HG02885 (cell line): ENCODE measurements around the gene CMTM3.
"Not testable (repeated sequence)": the region's sequence is repeated elsewhere in the genome, so short reads cannot be mapped to it uniquely, and the experiment has no call there.

Source experiments
- ATAC-seq: cut with Tn5 transposase; IDR thresholded peaks from one replicate; pipeline ENCODE4 v1.9.1; 2021; ENCODE audit warnings: mild to moderate bottlenecking; ENCODE audit not compliant: unreplicated experiment, poor library complexity

CMTM3 gene

DNA sequence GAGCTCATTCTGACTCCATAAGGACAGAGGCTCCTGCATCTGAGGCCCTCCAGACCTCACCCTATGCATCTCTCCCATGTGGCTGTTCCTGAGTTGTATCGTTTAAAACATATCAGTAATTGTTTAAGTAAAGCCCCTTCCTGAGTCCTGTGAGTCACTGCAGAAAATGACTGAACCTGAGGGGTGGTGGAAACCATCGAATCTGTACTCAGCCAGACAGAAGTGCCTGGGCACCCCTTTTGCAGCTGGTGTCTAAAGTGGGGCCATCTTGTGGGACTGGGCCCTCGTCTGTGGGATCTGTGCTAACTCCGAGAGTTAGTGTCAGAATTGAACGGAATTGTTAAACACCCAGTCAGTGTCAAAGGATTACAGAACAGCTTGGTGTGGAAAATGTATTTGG, 25.4 kb downstream of the CMTM3 start:
- no peak for ATAC-seq

DNA sequence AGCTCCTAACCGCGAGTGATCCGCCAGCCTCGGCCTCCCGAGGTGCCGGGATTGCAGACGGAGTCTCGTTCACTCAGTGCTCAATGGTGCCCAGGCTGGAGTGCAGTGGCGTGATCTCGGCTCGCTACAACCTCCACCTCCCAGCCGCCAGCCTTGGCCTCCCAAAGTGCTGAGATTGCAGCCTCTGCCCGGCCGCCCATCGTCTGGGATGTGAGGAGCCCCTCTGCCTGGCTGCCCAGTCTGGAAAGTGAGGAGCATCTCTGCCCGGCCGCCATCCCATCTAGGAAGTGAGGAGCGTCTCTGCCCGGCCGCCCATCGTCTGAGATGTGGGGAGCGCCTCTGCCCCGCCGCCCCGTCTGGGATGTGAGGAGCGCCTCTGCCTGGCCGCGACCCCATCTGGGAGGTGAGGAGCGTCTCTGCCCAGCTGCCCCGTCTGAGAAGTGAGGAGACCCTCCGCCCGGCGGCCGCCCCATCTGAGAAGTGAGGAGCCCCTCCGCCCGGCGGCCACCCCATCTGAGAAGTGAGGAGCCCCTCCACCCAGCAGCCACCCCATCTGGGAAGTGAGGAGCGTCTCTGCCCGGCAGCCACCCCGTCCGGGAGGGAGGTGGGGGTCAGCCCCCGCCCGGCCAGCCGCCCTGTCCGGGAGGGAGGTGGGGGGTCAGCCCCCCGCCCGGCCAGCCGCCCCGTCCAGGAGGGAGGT, 26.2 kb downstream of the CMTM3 start:
- ATAC-seq, result not testable (repeated sequence)

DNA sequence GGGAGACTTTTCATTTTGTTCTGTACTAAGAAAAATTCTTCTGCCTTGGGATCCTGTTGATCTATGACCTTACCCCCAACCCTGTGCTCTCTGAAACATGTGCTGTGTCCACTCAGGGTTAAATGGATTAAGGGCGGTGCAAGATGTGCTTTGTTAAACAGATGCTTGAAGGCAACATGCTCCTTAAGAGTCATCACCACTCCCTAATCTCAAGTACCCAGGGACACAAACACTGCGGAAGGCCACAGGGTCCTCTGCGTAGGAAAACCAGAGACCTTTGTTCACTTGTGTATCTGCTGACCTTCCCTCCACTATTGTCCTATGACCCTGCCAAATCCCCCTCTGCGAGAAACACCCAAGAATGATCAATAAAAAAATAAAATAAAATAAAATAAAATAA, 27.1 kb downstream of the CMTM3 start:
- not testable (repeated sequence) for ATAC-seq

DNA sequence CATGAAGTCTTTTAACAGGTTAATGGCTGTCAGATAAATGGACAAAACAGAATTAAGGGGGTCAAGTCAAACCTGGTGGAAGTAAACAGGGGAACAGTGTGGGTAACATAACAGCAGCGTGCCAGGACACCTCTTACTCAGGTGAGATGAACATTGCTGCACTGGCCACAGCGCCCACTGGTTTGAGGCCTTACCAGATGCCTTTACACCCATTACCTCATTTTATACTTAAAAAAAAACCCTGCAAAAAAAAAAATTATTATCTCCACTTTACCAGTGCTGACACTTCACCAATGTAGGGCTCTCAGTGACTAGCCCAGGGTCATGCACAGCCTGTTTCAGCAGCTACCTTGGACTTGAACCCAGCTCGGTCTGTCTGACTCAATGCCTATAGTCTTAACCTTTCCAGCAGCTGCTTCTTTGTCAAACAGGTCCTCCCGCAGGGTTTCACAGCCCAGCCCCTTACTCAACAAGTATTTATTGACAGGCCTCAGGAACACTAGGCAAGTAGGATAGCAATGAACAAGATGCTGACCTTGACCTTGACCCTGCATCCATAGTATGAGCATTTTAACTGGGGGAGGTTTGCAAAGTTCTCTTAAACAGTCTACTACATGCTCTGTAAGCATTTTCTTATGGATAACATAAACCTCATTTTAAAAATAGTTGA, 30.2 kb downstream of the CMTM3 start:
- ATAC-seq, result no peak

DNA sequence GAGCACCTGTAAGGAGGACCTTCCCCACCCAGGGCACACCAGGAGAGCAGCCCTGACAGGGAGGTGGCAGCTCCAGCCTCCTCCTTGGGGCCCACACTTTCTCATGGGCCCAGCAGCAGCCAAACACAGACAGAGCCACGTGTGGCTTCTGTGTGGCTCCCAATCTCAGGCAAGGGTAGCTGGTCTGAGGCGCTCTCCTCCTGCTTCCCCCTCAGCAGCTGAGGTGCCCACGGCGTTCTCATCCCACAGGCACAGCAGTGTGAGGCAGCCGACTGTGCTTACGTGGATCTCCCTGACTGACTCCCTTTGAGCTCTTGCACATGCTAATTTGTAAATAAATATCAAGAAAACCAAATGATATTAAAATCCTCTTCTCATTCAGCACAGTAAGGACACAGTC, 30.9 kb downstream of the CMTM3 start:
- no peak for ATAC-seq

DNA sequence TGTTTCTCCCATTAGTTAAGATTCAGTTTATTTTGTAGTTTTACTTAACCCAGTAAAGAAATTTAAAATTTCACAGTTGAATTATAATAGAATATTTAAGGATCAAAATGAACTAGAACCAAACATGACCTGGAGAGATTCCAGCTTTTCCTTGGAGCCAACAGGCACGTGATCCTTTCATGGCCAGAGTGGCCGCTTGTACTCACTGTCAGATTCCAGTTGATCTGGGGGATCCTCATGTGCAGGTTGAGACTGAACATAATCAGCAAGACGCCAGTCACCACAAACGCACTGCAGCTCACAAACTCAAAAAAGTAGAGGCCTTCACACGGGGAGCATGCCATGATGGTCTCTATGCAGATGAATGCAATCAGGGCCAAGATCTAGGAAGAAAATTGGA, 31.7 kb downstream of the CMTM3 start:
- ATAC-seq, result no peak

DNA sequence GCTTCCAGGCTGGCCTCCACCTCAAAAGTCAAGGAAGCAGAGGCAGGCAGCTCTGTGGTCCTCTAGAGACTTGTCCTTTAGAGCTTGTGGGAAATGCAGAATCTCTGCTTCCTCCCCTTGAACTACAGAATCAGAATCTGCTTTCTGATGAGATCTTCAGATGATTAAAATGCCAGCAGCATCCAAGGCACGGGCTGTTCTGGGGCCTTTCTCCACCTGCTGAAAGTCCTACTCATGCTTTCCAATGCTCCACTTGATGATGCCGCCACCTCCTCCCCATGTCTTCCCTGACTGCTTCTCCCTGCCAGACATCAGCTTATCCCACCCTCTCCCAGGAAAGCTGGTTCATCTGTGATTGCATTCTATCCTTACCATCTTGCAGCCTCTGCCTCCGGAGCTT, 33.3 kb downstream of the CMTM3 start:
- no peak for ATAC-seq

DNA sequence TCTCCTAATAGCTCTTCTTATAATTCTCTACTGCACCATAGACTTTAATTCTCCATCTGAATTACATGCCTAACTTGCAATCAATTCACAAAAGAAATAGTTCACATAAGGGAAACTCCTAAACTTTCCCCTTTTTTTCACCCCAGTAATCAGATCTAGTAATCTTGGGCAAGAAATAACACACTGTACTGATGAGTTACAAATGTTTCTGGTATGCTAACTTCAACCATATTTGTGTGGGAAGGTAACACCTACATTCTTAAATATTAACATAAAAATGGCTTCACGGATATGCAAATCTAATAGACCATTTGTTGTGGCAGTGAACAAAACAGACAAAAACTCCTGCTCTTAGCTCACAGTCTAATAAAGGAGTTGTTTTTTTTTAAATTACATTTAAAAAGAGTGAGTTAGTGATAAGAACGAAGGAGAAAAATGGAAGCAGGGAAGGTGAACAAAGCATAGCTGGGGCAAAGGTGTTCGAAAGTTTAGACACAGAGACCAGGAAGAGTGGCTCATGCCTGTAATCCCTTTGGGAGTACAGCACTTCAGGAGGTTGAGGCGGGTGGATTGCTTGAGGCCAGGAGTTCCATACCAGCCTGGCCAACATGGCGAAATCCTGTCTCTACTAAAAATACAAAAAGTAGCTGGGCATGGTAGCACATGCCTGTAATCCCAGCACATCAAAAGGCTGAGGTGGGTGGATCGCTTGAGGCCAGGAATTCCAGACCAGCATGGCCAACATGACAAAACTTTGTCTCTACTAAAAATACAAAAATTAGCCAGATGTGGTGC, 34.8 kb downstream of the CMTM3 start:
- ATAC-seq, result no peak

DNA sequence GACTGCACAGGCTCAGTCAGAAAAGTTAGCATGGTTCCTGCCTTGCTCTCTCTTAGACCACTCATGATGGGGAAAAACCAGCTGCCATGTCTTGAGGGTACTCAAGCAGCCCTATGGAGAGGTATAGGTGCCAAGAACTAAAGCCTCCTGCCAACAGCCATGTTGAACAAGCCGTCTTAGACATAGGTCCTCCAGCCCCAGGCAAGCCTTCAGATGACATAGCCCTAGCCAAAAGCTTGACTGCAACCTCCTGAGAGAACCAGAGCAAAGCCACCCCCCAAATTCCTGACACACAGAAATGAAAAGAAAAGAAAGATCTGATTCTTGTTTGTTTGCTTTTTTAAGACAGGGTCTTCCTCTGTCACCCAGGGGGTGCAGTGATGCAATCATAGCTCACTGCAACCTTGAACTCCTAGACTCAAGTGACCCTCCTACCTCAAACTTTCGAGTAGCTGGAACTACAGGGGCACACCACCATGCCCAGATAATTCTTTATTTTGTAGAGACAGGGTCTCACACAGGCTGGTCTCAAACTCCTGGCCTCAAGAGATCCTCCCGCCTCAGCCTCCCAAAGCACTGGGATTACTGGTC, 36.3 kb downstream of the CMTM3 start:
- ATAC-seq, result no peak

DNA sequence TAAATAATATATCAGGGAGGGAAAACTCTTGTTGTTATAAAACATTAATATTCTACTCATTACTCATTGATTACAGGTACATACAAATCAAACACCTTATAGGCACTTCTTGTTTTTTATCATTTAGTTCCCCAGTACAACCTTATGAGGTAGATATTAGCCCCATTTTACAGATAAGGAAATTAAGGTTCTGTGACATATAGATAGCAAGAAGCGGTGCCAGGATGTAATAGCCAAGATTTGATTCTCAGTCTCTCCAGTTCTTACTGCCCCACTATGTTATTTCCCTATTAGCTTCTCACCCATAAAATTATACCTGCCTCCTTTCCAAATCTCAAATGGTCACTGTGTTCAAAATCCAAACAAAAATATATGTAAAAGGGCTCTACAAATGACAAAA, 36.9 kb downstream of the CMTM3 start:
- ATAC-seq, result no peak

DNA sequence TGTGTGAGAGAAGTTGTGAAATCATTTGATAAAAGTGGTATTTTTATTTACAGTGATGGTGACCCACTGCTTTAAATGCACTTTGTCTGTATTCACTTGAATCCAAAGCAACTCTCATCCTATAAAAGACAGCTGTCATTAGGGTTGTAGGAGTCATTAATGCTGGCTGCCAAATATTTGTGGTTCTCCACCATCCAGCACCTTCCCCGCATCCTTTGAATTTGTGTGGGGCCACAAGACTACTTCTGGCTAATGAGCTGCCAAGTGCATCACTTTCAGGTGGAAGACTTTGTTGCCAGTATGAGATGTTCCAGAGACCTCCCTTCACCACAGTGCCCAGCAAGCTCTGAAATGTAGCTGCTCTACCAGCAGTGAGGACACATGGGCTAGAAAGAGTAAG, 43.4 kb downstream of the CMTM3 start:
- no peak for ATAC-seq

DNA sequence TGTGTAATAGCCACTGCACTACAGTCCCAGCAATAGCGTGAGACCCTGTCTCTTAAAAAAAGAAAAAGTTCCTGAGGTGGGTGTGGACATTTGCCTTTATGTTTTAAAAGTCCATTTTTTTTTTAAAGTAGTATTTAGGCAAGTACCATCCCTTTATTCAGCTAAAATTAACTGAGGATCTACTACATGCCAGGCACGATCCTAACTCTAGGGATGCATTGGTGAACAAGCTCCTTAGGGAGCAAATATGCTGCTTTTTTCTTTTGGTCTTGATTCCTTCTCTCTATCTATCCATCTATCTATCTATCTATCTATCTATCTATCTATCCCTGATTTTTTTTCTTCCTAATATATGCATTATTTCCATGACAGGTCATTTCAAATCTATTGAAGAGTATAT, 44.7 kb downstream of the CMTM3 start:
- ATAC-seq, result no peak

DNA sequence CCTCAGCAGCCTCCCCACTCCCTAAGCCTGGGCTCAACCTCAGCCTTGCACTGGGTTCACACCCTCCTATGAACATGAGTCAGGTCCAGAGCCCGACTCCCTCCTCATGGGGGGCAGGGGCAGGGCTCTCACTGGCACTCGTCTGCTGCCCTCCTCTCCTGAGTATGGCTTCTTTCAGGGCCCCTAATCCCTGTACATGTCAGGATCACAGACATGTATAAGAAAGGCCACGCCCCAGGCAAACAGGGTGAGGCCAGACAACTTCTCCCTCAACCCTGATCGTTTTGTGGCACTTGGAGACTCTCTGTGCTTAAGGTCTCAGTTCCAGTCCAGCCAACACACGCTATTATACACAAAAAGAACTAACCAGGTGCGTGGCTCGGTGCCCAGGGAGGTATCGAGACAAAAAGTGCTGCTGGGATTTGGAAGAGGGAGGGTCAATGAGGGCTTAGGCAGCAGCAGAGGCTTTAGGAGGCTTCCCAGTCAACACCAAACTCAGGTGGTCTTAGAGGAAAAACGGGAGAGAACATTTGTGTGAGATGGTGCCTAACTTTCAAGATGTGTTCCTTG, 45.2 kb downstream of the CMTM3 start:
- no peak for ATAC-seq

DNA sequence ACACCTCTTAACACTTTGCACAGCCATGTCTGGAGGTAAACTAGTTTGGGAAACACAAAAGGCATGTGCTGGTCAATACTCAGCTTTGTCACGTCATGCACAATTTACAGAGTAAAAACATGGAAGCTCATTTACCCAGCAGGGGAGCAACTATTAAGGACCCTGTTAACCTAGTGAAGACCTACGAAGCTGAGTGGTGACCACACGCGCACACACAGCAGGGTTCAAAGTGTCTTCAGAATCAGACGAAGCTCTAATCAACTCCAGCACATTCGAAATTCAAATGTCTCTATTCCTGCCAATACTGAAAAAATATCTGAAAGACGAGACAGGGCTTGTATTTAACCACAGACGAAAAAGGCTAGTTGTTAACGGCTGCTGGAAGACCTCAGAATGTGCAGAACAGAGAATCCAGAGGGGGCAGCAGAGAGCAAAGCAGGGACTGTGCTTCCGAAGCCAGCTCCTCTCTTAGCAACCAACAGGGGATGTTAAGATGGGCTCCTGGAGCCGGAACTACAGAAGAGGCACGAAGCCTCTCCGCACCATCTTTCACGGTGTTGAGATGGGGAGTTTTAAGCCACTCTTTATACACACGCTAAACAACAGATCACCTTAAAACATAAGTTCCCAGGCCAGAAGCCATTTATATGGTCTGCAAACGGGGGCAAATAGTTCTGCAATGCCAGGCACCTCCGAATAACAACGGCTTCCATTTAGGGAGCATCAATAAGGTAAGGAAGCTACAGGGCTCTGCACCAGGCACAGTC, 46.4 kb downstream of the CMTM3 start:
- peak; percentile 94 for ATAC-seq

DNA sequence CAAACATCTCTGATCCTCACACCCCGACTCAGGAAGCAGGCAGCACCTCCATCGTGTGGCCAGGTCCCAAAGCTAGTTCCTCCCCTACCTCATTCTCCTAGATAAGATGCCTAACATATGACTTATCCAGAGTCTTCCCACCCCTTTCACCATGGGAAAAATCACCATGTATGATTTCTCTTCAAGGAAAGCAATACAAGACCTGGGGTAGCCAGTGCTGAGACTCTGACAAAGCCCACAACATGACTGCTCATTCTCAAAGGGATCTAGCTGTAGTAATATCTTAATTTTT, 46.9 kb downstream of the CMTM3 start:
- no peak for ATAC-seq

DNA sequence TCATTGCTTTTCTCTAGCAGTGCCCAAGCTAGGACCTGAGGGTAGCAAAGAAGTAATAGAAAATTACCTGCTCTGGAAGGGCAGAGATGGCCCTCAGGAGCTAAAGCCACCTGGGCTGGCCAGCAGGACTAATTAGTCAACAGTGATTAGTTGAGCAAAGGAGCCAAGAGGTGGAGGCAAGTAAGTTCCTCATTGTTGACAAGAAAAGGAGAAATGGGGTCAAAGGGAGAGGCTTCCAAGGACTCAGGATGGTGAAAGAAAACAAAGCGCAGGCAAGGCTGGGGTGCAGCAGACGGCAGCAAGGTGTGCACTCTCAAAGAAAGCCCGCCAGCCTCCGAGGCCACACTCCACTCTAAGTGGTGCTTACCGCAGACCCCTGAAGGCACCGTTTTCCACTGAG, 47.5 kb downstream of the CMTM3 start:
- ATAC-seq, result no peak

DNA sequence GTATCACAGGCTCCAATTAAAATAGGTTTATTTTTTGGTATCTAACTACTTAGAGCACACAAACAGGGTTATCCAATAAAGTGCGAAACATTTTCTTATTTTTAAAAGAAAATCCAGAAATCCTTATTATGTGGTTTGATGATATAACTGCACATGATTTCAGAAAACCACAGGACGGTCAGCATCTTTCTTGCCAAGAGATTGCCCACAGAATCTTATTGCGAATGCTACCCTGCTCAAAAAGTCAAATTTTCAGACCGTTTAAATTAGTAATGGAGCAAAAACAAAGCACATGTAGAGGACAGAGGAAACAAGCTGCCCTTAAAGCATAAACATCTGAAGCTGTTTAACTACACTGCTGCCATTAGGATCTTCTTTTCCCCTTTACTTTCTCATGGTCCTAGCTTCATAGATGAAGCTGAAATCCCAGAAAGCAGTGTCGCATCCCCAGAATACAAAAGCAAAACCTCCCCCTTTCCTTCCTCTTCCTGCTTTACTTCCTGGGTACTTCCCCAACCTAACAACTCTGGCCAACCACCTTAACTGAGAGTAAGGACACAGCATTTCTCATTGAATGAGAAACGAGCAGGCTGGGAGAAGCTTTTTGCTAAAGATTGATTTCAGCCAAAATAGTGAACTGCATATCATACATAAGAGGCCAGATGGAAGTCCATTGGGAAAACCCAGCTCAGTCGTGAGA, 48.3 kb downstream of the CMTM3 start:
- ATAC-seq, result no peak

DNA sequence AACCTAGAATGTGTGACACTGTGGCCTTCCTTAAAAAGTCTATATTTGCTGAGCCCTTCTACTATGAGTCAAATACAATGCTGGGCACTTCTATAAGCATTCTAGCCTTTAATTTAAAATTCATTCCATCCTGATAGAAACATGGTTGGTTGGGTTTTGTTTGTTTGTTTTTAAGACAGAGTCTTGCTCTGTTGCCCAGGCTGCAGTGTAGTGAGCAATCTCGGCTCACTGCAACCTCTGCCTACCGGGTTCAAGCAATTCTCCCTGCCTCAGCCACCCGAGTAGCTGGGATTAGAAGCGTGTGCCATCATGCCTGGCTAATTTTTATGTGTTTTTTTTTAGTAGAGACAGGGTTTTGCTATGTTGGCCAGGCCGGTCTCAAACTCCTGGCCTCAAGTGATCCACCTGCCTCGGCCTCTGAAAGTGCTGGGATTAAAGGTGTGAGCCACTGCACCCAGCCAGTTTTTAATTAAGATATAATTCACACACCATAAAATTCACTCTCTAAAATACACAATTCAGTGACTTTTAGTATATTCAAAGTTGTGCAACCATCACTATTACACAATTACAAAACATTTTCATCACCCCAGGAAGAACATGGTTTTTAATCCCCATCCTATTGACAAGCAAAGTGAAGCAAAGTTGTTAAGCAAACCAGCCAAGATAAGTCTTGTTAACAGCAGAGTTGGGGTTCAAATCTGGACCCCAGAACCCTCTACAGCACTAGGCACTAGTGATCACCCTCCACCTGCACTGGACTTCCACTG, 49.3 kb downstream of the CMTM3 start:
- no peak for ATAC-seq

DNA sequence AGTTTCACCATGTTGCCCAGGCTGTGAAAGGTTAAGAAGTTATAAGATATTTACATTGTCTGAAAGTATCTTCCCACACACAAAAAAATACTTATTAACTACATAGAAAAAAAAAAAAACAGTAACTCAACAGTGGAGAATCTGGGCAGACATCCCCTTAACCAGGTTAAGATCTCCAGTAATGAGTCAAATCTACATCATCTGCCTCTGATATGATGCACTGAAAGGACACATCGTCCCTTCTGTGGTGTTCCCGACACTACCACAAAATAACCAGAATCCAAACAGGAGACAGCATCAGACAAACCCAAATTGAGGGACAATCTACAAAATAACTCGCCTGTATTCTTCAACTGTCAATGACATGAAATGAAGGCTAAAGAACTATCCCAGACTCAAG, 52.0 kb downstream of the CMTM3 start:
- no peak for ATAC-seq
